NCI-H69 (cell line): ENCODE measurements around the gene HADH.

Source experiments
- DNase-seq: peaks from one replicate; lab custom pipeline; 2025; lab: John Stamatoyannopoulos, UW

HADH gene

GRCh38 chr4:108058685-108059440 is 69.2 kb downstream of the HADH start:
- DNase-seq, result peak; percentile 66

GRCh38 chr4:108060164-108060563 is 70.5 kb downstream of the HADH start:
- peak; percentile 25 for DNase-seq

- no peak for DNase-seq
These were observed 71.1 kb downstream of the HADH start for GRCh38 chr4:108060686-108061321.

- DNase-seq, result no peak
These were observed 78.8 kb downstream of the HADH start for GRCh38 chr4:108068442-108068841.

DNA sequence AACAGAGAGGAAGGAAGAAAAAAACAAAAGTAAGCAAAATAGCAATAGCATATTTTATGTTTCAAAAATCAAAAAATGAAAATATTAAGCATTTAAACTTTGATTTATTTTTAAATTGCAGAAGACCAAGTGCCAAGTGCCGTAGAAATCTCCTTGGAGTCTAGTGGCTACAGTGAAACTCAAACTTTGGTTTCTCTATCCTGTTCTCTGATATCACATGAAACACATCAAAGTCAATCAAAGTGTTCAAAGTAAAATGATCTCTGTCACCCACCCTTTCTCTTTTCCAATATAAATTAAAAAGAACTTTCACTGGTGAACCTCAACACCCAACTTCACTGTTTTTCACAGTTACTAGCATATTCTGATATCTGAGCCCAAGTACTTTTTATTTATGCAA is 81.1 kb downstream of the HADH start:
- DNase-seq, result no peak

- DNase-seq, result peak; percentile 92
These were observed 82.6 kb downstream of the HADH start for GRCh38 chr4:108072300-108072699.

DNA sequence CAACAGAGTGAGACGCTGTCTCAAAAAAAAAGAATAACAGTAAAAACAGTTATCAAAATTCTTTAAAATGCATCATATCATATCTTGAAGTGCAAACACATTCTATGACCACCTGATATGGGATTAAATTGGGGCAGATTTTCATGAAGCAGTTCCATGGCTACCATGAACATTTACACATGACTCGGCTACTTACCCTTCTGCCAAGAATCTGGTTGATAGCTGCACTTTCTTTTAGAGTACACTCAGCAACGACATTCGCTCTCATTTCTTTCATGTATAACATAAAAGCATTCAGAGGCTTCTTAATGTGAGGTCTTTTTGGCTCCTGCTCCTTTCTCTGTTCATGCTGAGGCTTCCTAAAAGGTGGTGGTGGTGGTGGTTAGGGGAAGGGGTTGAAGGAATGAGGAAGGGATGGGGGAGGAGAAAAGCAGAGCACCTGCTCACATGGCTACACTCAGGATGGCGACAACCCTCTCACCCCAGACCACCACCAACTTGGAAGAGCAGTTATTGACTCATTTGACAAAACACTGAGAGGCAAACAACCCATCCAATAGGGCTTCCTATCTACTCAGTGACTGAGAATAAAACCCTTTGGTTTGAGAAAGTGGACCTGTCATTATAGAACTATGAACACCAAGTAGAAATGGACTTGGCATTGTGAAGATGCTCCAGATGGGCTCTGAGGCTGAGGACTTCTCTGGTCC is 88.5 kb downstream of the HADH start:
- no peak for DNase-seq

- DNase-seq, result no peak
These were observed 91.1 kb downstream of the HADH start for GRCh38 chr4:108080747-108081146.

- no peak for DNase-seq
These were observed 91.6 kb downstream of the HADH start for GRCh38 chr4:108081256-108081655.
